A673 (cell line): ENCODE results near the gene MT1B. TPM values are rescaled to one million over a fixed set of nuclear protein-coding genes. Genes with fewer than 3 reads are reported as not detected.

Experiments used
- BruUV-seq: library from RNA; stranded (reverse); fragments of 400-500 nt; replicated peaks from 2 replicates; lab custom pipeline; 2021; lab: Mats Ljungman, UMichigan
- CTCF ChIA-PET: fragments of 300-600 bp; sonication (Branson Sonifier 250); formaldehyde crosslinking; loops from one replicate; lab custom pipeline; 2022; ENCODE audit warnings: antibody characterized with exemption; lab: Charles Lee
- POLR2A ChIA-PET: fragments of 300-600 bp; sonication (Branson Sonifier 250); formaldehyde crosslinking; loops from one replicate; lab custom pipeline; 2022; ENCODE audit warnings: antibody characterized with exemption; ENCODE audit not compliant: low non-redundant PET; lab: Charles Lee
- DNase-seq: peaks from one replicate; pipeline ENCODE4 v3.0.0-alpha.2; 2015; ENCODE audit warnings: low spot score
- H3K27ac ChIP-seq: fragments of 200-600 bp; sonication (generic); 2 replicates; pipeline ENCODE4 v1.5.1; 2016; ENCODE audit warnings: mixed run types, low read depth, mild to moderate bottlenecking, mixed read lengths, antibody characterized with exemption, low read length; ENCODE audit not compliant: poor library complexity, severe bottlenecking
- H3K27me3 ChIP-seq: fragments of 200-600 bp; sonication (generic); replicated peaks from 2 replicates; pipeline ENCODE4 v1.6.1; 2017; ENCODE audit warnings: mixed run types, low read depth, mild to moderate bottlenecking, mixed read lengths, antibody characterized with exemption, low read length; ENCODE audit not compliant: insufficient read depth, poor library complexity
- H3K36me3 ChIP-seq: fragments of 200-600 bp; sonication (generic); 2 replicates; pipeline ENCODE4 v1.6.1; 2016; ENCODE audit warnings: mixed run types, mild to moderate bottlenecking, mixed read lengths, antibody characterized with exemption, low read length; ENCODE audit not compliant: insufficient read depth, poor library complexity, severe bottlenecking
- H3K4me1 ChIP-seq: fragments of 200-600 bp; sonication (generic); 2 replicates; pipeline ENCODE4 v1.6.1; 2017; ENCODE audit warnings: mixed run types, mild to moderate bottlenecking, mixed read lengths, antibody characterized with exemption, low read length; ENCODE audit not compliant: insufficient read depth, poor library complexity, severe bottlenecking
- H3K4me3 ChIP-seq: fragments of 200-600 bp; sonication (generic); 2 replicates; pipeline ENCODE4 v1.5.1; 2016; ENCODE audit warnings: low read depth, mixed run types, mild to moderate bottlenecking, mixed read lengths, low read length; ENCODE audit not compliant: poor library complexity, severe bottlenecking
- H3K9me3 ChIP-seq: fragments of 200-600 bp; sonication (generic); 2 replicates; pipeline ENCODE4 v1.6.1; 2016; ENCODE audit warnings: mixed run types, low read depth, mild to moderate bottlenecking, mixed read lengths, antibody characterized with exemption, low read length; ENCODE audit not compliant: poor library complexity, severe bottlenecking
- CTCF ChIP-seq: fragments of 300-800, 200-600 bp; sonication (generic); conservative IDR thresholded peaks from 2 replicates; pipeline ENCODE4 v1.5.1; 2017; ENCODE audit warnings: low read depth, mild to moderate bottlenecking, antibody characterized with exemption, low read length, moderate library complexity, mixed read lengths
- EZH2 ChIP-seq: fragments of 200-600 bp; sonication (generic); IDR thresholded peaks from 2 replicates; pipeline ENCODE4 v1.6.1; 2017; ENCODE audit warnings: borderline replicate concordance, low read depth, mild to moderate bottlenecking, mixed read lengths, antibody characterized with exemption, low read length; ENCODE audit not compliant: poor library complexity, severe bottlenecking
- intact Hi-C: fragments of 100-400 bp; cut with micrococcal nuclease; formaldehyde crosslinking; loops from one replicate; pipeline ENCODE4 v1.10.0; 2022; ENCODE audit not compliant: unreplicated experiment
- total RNA-seq: library from RNA; stranded (reverse); gene quantifications from 2 replicates; pipeline ENCODE4 v1.2.3, GENCODE V29; 2021

Gene MT1B
- total RNA-seq, 1 experiment from 2014 or later = not detected

- BruUV-seq = no TSS peak
- TF ChIP-seq EZH2 = no peak
- TF ChIP-seq CTCF = no peak
- H3K27ac ChIP-seq = no peak overlapping the region
- CTCF ChIA-PET = no interaction called here
- H3K4me1 ChIP-seq = no peaks in the 10 kb centered on the region
- peaks cover 79% of the 10 kb centered on the region for H3K27me3 ChIP-seq
- no peaks in the 10 kb centered on the region for H3K36me3 ChIP-seq
- H3K9me3 ChIP-seq = no peaks in the 10 kb centered on the region
- POLR2A ChIA-PET = no interaction called here
- intact Hi-C loops = no loop called here
- no peak overlapping the region for H3K4me3 ChIP-seq
- no peak for DNase-seq
These were observed 16.8 kb upstream of the MT1B start for GRCh38 chr16:56634715-56635440.

GRCh38 chr16:56635441-56635967 lies 16.2 kb upstream of the MT1B start:
- ChIA-PET POLR2A (no interaction called here), CTCF (no interaction called here)
- Histone ChIP-seq H3K4me3 (no peak overlapping the region), H3K4me1 (no peaks in the 10 kb centered on the region), H3K27me3 (peaks cover 82% of the 10 kb centered on the region), H3K36me3 (no peaks in the 10 kb centered on the region), H3K27ac (no peak overlapping the region), H3K9me3 (no peaks in the 10 kb centered on the region)
- no peak for DNase-seq
- intact Hi-C loops = no loop called here
- TF ChIP-seq CTCF (no peak), EZH2 (no peak)
- no TSS peak for BruUV-seq

GRCh38 chr16:56636616-56637413 lies 14.9 kb upstream of the MT1B start:
- Histone ChIP-seq H3K27ac (no peak overlapping the region), H3K9me3 (no peaks in the 10 kb centered on the region), H3K27me3 (peaks cover 73% of the 10 kb centered on the region), H3K36me3 (no peaks in the 10 kb centered on the region), H3K4me3 (no peak overlapping the region), H3K4me1 (no peaks in the 10 kb centered on the region)
- DNase-seq = no peak
- intact Hi-C loops = no loop called here
- no TSS peak for BruUV-seq
- no peak for TF ChIP-seq EZH2
- no peak for TF ChIP-seq CTCF
- POLR2A ChIA-PET = no interaction called here
- CTCF ChIA-PET = no interaction called here
